ENCODE measurements around the gene SCN8A.
A peak's percentile ranks its signal among the peaks of the same experiment; 100 is the strongest.
"Not testable (repeated sequence)": the region's sequence is repeated elsewhere in the genome, so short reads cannot be mapped to it uniquely, and the experiment has no call there.

Gene SCN8A

DNA sequence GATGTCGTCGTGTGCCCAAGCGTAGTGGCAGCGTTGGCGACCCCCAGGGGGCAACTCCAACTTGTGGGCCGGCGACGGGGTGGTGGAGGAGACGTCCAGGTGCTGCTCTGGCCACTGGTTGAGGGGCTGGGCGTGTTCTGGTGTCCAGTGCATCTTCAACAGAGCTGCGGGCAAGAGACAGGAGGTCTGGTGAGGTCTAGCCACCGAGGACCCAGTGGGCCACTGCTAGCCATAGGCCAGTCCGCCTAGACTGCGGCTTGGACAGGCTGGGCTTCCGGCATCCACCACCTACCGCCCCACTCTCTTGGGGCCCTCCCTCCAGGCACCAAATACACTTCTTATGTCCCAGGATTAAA, 231.2 kb downstream of the SCN8A start:
- Histone ChIP-seq H3K9me3 (ENCODE audit: control insufficient read depth in 5 of 5, low read length in 5 of 5) (no peaks in the 10 kb centered on the region), H3K9ac (ENCODE audit: low read length in 5 of 5) (no peak overlapping the region), H3K4me3 (ENCODE audit: low read depth in 1 of 5, low read length in 5 of 5) (peak overlapping the region in 1 of 5 donors; percentile 22), H3K27ac (ENCODE audit: low read depth, low read length) (no peak overlapping the region), H3K4me1 (ENCODE audit: control insufficient read depth in 5 of 5, insufficient read depth in 5 of 5, low read length in 5 of 5) (peaks cover 0 to 24% (median 6%) of the 10 kb centered on the region in 5 donors), H3K27me3 (ENCODE audit: control insufficient read depth in 5 of 5, insufficient read depth in 4 of 5, low read length in 5 of 5) (peaks cover 0 to 5% (median 0%) of the 10 kb centered on the region in 5 donors), H3K36me3 (ENCODE audit: control insufficient read depth in 5 of 5, insufficient read depth in 5 of 5, low read length in 5 of 5) (peaks cover 0 to 3% (median 0%) of the 10 kb centered on the region in 5 donors)

DNA sequence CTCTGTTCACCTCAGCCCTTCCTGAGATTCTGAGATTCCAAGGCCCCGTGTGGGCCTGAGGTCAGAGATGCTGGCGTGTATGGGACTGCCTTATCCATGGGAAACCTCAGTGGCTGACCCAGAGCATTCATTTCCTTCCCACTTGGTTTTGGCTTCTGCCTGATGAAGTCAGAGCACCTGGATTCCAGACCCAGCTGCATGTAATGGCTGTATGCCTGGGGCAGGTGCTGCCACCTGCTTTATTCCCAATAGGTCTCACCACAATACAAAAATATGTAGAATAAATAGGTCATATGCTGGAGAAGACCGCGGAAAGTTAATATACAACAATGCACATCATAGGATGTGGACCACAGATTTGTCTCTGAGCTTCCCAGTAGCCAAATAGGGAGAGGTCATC, 231.9 kb downstream of the SCN8A start:
- no peak overlapping the region for H3K9ac ChIP-seq (ENCODE audit: low read length in 5 of 5)
- H3K27me3 ChIP-seq (ENCODE audit: control insufficient read depth in 5 of 5, insufficient read depth in 4 of 5, low read length in 5 of 5): peaks cover 0 to 5% (median 0%) of the 10 kb centered on the region in 5 donors
- peaks cover 0 to 3% (median 0%) of the 10 kb centered on the region in 5 donors for H3K36me3 ChIP-seq (ENCODE audit: control insufficient read depth in 5 of 5, insufficient read depth in 5 of 5, low read length in 5 of 5)
- no peak overlapping the region for H3K27ac ChIP-seq (ENCODE audit: low read depth, low read length)
- H3K4me1 ChIP-seq (ENCODE audit: control insufficient read depth in 5 of 5, insufficient read depth in 5 of 5, low read length in 5 of 5): peaks cover 0 to 30% (median 10%) of the 10 kb centered on the region in 5 donors
- no peaks in the 10 kb centered on the region for H3K9me3 ChIP-seq (ENCODE audit: control insufficient read depth in 5 of 5, low read length in 5 of 5)
- no peak overlapping the region for H3K4me3 ChIP-seq (ENCODE audit: low read depth in 1 of 5, low read length in 5 of 5)

DNA sequence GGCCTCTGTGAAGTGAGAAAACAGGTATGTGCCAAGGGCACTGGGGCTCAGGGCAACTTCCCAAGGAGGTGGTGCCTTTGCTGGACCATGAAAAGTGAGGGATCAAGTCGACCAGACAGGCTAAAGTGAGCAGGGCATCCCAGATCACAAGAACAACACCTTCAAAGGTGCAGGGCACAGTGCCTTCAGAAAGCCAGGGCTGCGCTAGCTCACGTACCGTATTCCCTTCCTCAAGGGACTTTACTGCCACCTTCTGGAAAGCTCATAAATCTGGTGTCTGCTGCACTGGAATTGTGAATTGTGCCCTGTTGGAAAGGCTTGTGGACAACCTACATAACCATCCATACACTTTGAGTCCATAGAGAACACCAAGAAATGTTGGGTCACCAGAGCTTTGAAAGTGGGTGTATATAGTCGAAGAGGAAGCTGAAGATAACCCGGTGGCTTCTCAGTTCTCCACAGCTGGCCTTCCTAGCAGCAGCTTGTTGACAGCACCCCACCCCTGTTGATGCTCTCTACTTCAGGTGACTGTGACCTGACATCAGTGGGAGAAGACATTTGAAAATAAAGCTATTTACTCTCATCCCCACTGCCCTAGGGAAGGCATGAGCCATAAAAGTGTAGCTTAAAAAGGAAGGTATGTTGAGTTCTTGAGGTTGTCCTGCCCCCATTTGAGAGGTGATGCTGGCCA, 233.0 kb downstream of the SCN8A start:
- H3K9me3 ChIP-seq (ENCODE audit: control insufficient read depth in 5 of 5, low read length in 5 of 5): no peaks in the 10 kb centered on the region
- peaks cover 0 to 5% (median 0%) of the 10 kb centered on the region in 5 donors for H3K27me3 ChIP-seq (ENCODE audit: control insufficient read depth in 5 of 5, insufficient read depth in 4 of 5, low read length in 5 of 5)

DNA sequence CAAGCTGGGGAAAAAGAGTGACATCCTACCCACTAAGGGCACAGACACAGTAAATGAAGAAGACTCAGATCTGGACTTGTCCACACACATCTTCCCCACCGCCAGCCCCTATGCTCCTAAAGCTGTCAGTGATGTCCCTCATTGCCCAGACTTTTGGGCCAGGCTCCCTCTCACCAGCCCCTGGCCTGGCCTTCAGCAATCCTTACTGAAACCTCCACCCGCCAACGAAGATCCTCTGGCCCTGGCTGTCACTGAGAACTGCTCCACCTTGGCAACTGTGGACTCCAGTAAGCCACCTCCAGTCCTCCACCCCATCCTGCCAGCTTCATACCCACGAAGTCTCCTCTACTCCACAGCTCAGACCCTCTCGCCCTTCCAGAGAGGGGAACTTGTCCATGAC, 234.2 kb downstream of the SCN8A start:
- H3K9me3 ChIP-seq (ENCODE audit: control insufficient read depth in 5 of 5, low read length in 5 of 5): no peaks in the 10 kb centered on the region
- no peak overlapping the region for H3K27ac ChIP-seq (ENCODE audit: low read depth, low read length)
- no peak overlapping the region for H3K9ac ChIP-seq (ENCODE audit: low read length in 5 of 5)
- H3K36me3 ChIP-seq (ENCODE audit: control insufficient read depth in 5 of 5, insufficient read depth in 5 of 5, low read length in 5 of 5): peaks cover 0 to 3% (median 0%) of the 10 kb centered on the region in 5 donors
- no peak overlapping the region for H3K4me3 ChIP-seq (ENCODE audit: low read depth in 1 of 5, low read length in 5 of 5)
- peaks cover 0 to 23% (median 14%) of the 10 kb centered on the region in 5 donors for H3K4me1 ChIP-seq (ENCODE audit: control insufficient read depth in 5 of 5, insufficient read depth in 5 of 5, low read length in 5 of 5)
- peaks cover 0 to 5% (median 0%) of the 10 kb centered on the region in 5 donors for H3K27me3 ChIP-seq (ENCODE audit: control insufficient read depth in 5 of 5, insufficient read depth in 4 of 5, low read length in 5 of 5)

More for the DNA sequence above, 233.0 kb downstream of the SCN8A start:
- H3K9ac ChIP-seq (ENCODE audit: low read length in 5 of 5): no peak overlapping the region
- no peak overlapping the region for H3K27ac ChIP-seq (ENCODE audit: low read depth, low read length)
- peaks cover 0 to 3% (median 0%) of the 10 kb centered on the region in 5 donors for H3K36me3 ChIP-seq (ENCODE audit: control insufficient read depth in 5 of 5, insufficient read depth in 5 of 5, low read length in 5 of 5)
- peaks cover 0 to 30% (median 14%) of the 10 kb centered on the region in 5 donors for H3K4me1 ChIP-seq (ENCODE audit: control insufficient read depth in 5 of 5, insufficient read depth in 5 of 5, low read length in 5 of 5)
- no peak overlapping the region for H3K4me3 ChIP-seq (ENCODE audit: low read depth in 1 of 5, low read length in 5 of 5)

DNA sequence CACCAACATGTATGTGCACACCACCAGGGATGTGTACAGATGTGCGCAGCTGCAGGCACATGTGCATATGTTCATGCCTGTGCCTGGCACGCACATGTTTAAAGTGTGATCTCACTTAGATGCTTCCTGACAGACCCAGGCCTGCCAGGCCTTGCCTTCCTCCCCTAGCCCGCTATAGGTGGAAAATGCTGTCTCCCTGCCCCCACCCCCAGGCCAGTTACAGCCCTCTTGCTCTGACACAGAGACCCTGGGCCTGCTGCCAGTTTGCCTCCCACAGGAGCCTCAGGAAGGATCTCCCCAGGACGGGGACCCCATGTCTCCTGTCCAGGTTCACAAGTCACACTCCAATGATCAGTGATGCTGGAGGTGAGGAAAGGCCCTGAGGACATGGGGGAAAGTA, 235.8 kb downstream of the SCN8A start:
- Histone ChIP-seq H3K4me1 (ENCODE audit: control insufficient read depth in 5 of 5, insufficient read depth in 5 of 5, low read length in 5 of 5) (peaks cover 0 to 27% (median 14%) of the 10 kb centered on the region in 5 donors), H3K27me3 (ENCODE audit: control insufficient read depth in 5 of 5, insufficient read depth in 4 of 5, low read length in 5 of 5) (peaks cover 0 to 3% (median 0%) of the 10 kb centered on the region in 5 donors)

DNA sequence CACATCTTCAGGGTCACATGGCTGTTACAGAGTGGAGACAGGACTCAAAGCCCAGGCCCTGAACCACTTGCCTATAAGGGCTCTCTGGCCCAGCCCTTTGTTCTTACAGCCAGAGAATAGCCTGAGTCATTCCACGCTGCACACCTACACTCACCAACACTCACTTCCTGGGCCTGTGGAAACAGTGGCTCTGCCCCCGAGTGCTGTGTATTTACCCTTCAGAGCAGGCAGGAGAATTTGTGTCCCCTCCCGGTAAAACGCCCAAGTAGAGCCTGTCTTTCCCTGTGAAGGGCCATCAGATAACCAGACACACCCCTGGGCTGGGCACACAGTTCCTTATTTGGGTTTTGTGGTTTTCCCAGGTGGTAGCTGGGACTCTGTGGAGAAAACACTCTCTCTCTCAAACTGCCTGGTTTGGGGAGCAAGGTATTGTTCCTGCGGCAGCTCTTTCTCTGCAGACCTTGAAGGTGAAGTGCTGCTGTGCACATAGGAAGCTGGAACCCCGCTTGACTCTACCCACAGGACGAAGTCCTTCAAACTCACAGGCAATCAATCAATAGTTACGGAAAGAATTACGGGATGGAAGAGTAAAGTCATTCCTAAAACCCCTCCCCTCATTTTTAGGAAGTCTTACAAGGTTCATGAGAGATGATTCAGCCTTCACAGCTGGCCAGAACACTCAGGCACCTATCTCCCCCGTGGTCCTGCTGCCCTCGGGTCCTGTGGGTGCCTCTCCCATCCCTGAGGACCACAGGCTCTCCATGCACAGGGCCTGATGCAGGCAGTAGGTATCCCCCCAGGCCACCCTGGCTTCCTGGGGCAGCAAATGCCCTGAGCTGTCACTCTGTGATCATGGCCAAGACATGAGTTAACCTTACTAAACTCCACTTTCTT, 237.1 kb downstream of the SCN8A start:
- Histone ChIP-seq H3K4me1 (ENCODE audit: control insufficient read depth in 5 of 5, insufficient read depth in 5 of 5, low read length in 5 of 5) (peaks cover 0 to 39% (median 25%) of the 10 kb centered on the region in 5 donors), H3K9me3 (ENCODE audit: control insufficient read depth in 5 of 5, low read length in 5 of 5) (no peaks in the 10 kb centered on the region), H3K36me3 (ENCODE audit: control insufficient read depth in 5 of 5, insufficient read depth in 5 of 5, low read length in 5 of 5) (no peaks in the 10 kb centered on the region), H3K27ac (ENCODE audit: low read depth, low read length) (no peak overlapping the region), H3K4me3 (ENCODE audit: low read depth in 1 of 5, low read length in 5 of 5) (no peak overlapping the region), H3K27me3 (ENCODE audit: control insufficient read depth in 5 of 5, insufficient read depth in 4 of 5, low read length in 5 of 5) (peaks cover 0 to under 1% (median 0%) of the 10 kb centered on the region in 5 donors), H3K9ac (ENCODE audit: low read length in 5 of 5) (no peak overlapping the region)

More for the DNA sequence above, 235.8 kb downstream of the SCN8A start:
- Histone ChIP-seq H3K36me3 (ENCODE audit: control insufficient read depth in 5 of 5, insufficient read depth in 5 of 5, low read length in 5 of 5) (peaks cover 0 to 3% (median 0%) of the 10 kb centered on the region in 5 donors), H3K4me3 (ENCODE audit: low read depth in 1 of 5, low read length in 5 of 5) (no peak overlapping the region), H3K9me3 (ENCODE audit: control insufficient read depth in 5 of 5, low read length in 5 of 5) (no peaks in the 10 kb centered on the region), H3K27ac (ENCODE audit: low read depth, low read length) (no peak overlapping the region), H3K9ac (ENCODE audit: low read length in 5 of 5) (no peak overlapping the region)

DNA sequence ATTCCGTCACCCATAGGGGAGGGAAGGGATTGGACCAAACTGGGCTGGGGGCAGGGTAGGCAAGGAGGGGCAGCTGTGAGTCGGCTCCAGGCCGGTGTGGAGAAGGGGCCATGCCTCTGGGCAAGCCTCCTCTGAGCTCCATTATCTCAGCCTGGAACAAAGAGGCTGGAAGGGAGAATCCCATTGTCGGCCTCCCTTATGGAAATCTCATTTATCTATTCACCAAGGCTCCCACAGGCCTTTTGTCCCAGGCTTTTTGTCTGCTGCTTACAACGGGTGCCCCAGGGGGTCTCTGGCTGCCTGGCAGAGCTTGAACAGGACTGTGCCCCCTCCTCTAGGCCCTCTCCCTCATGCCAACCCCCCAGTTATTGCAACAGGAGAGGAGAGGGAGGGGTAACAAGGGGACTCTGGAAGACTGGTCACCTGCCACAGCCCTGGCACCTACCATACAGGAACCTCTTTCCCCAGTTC, 238.0 kb downstream of the SCN8A start:
- Histone ChIP-seq H3K36me3 (ENCODE audit: control insufficient read depth in 5 of 5, insufficient read depth in 5 of 5, low read length in 5 of 5) (no peaks in the 10 kb centered on the region), H3K9me3 (ENCODE audit: control insufficient read depth in 5 of 5, low read length in 5 of 5) (no peaks in the 10 kb centered on the region), H3K9ac (ENCODE audit: low read length in 5 of 5) (no peak overlapping the region), H3K4me3 (ENCODE audit: low read depth in 1 of 5, low read length in 5 of 5) (no peak overlapping the region), H3K4me1 (ENCODE audit: control insufficient read depth in 5 of 5, insufficient read depth in 5 of 5, low read length in 5 of 5) (peaks cover 0 to 47% (median 28%) of the 10 kb centered on the region in 5 donors), H3K27me3 (ENCODE audit: control insufficient read depth in 5 of 5, insufficient read depth in 4 of 5, low read length in 5 of 5) (peaks cover 0 to 6% (median 0%) of the 10 kb centered on the region in 5 donors), H3K27ac (ENCODE audit: low read depth, low read length) (no peak overlapping the region)

DNA sequence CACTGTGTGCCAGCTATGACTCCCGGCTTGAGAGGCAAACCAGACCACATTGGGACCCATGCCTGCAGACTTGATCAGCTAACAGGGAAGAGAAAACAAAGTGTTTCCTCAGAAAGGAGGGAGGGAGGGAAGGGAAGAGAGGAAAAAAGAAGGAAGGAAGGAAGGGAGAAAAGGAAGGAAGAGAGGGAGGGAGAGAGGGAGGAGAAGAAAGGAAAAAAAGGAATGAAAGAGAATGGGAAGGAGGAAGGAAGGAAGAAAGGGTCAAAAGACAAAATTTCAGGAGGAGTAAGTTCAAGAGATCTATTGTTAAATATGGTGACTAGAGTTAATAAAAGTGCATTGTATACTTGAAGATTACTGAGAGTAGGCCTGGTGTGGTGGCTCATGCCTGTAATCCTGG, 238.6 kb downstream of the SCN8A start:
- no peak overlapping the region for H3K27ac ChIP-seq (ENCODE audit: low read depth, low read length)
- peaks cover 2 to 52% (median 31%) of the 10 kb centered on the region in 5 donors for H3K4me1 ChIP-seq (ENCODE audit: control insufficient read depth in 5 of 5, insufficient read depth in 5 of 5, low read length in 5 of 5)
- H3K9me3 ChIP-seq (ENCODE audit: control insufficient read depth in 5 of 5, low read length in 5 of 5): no peaks in the 10 kb centered on the region
- no peak overlapping the region for H3K9ac ChIP-seq (ENCODE audit: low read length in 5 of 5)
- no peak overlapping the region for H3K4me3 ChIP-seq (ENCODE audit: low read depth in 1 of 5, low read length in 5 of 5)
- no peaks in the 10 kb centered on the region for H3K36me3 ChIP-seq (ENCODE audit: control insufficient read depth in 5 of 5, insufficient read depth in 5 of 5, low read length in 5 of 5)
- peaks cover 0 to 8% (median 0%) of the 10 kb centered on the region in 5 donors for H3K27me3 ChIP-seq (ENCODE audit: control insufficient read depth in 5 of 5, insufficient read depth in 4 of 5, low read length in 5 of 5)

DNA sequence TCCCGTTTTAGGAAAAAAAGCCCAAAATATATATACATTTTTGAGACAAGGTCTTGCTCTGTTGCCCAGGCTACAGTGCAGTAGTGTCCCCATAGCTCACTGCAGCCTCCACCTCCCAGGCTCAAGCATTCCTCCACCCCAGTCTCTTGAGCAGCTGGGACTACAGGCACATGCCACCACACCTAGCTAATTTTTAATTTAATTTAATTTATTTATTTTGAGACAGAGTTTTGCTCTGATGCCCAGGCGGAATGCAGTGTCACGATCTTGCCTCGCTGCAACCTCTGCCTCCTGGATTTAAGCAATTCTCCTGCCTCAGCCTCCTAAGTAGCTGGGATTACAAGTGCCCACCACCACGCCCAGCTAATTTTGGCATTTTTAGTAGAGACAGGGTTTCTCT, 240.8 kb downstream of the SCN8A start:
- not testable (repeated sequence) for H3K36me3 ChIP-seq (ENCODE audit: control insufficient read depth in 5 of 5, insufficient read depth in 5 of 5, low read length in 5 of 5); H3K27me3 ChIP-seq (ENCODE audit: control insufficient read depth in 5 of 5, insufficient read depth in 4 of 5, low read length in 5 of 5); H3K9ac ChIP-seq (ENCODE audit: low read length in 5 of 5)

More for the DNA sequence above, 240.8 kb downstream of the SCN8A start:
- not testable (repeated sequence) for H3K9me3 ChIP-seq (ENCODE audit: control insufficient read depth in 5 of 5, low read length in 5 of 5); H3K4me3 ChIP-seq (ENCODE audit: low read depth in 1 of 5, low read length in 5 of 5); H3K27ac ChIP-seq (ENCODE audit: low read depth, low read length)
- peaks cover 2 to 51% (median 31%) of the 10 kb centered on the region in 5 donors for H3K4me1 ChIP-seq (ENCODE audit: control insufficient read depth in 5 of 5, insufficient read depth in 5 of 5, low read length in 5 of 5)
